Fibroblast of the aortic adventitia (primary cell): ENCODE measurements around the gene GRAMD1A. TPM values are rescaled to one million over a fixed set of nuclear protein-coding genes. Genes with fewer than 3 reads are reported as not detected.

ENCODE experiments used
- DNase-seq: peaks from one replicate; pipeline ENCODE4 v3.0.0-alpha.2; 2010; ENCODE audit warnings: low read depth
- H3K4me3 ChIP-seq: 2 replicates; pipeline ENCODE4 v1.5.1; 2011; ENCODE audit warnings: low read depth, mild to moderate bottlenecking, control low read depth, low read length, moderate library complexity
- CTCF ChIP-seq: IDR thresholded peaks from 2 replicates; pipeline ENCODE4 v1.5.1; 2011; ENCODE audit warnings: mild to moderate bottlenecking, low read length, control low read depth, inconsistent platforms; ENCODE audit not compliant: insufficient read depth
- total RNA-seq: library from RNA; depleted of rRNA; stranded (reverse); fragments of >200 nt; gene quantifications from 2 replicates; pipeline ENCODE4 v1.2.3, GENCODE V29; 2012; ENCODE audit warnings: low replicate concordance

The GRAMD1A gene
- 25.1 and 27.0 TPM in 2 replicates for total RNA-seq

- no peak for TF ChIP-seq CTCF
- peak; percentile 83 for DNase-seq
- H3K4me3 ChIP-seq = peak within 1 kb of the TSS; percentile 77
These were observed at the start of gene GRAMD1A for GRCh38 chr19:34999498-35000337. GRAMD1A (plus strand) TSS chr19:35000323; CDS start chr19:35000479, 156 bp downstream.

DNA sequence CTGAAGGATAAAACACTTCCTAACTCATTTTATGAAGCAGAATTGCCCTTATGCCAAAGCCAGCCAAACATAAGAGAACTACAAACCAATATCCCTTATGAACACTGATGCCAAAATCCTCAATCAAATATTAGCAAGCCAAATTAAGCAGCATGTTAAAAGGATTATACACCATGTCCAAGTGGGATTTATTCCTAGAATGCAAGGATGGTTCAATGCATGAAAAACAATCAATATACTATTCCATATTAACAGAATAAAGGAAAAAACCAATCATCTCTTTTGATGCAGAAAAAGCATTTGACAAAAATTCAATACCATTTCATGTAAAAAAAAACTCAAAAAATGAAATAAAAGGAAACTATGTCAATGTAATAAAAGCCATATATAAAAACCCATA, 47.0 kb upstream of the GRAMD1A start:
- DNase-seq = no peak
- TF ChIP-seq CTCF = no peak
- no peak overlapping the region for H3K4me3 ChIP-seq

- no peak overlapping the region for H3K4me3 ChIP-seq
- no peak for DNase-seq
- TF ChIP-seq CTCF = no peak
These were observed 42.0 kb upstream of the GRAMD1A start for GRCh38 chr19:34957830-34958751.

- TF ChIP-seq CTCF = no peak
- no peak overlapping the region for H3K4me3 ChIP-seq
These were observed 41.1 kb upstream of the GRAMD1A start for GRCh38 chr19:34959021-34959420.

GRCh38 chr19:34960103-34960805, 39.9 kb upstream of the GRAMD1A start:
- peak; percentile 35 for DNase-seq
- H3K4me3 ChIP-seq = no peak overlapping the region
- TF ChIP-seq CTCF = no peak

More at GRCh38 chr19:34959021-34959420, 41.1 kb upstream of the GRAMD1A start:
- no peak for DNase-seq
